ENCODE measurements around the gene OR12D1. TPM values are rescaled to one million over a fixed set of nuclear protein-coding genes. Genes with fewer than 3 reads are reported as not detected.
A peak's percentile ranks its signal among the peaks of the same experiment; 100 is the strongest.
"Not testable (repeated sequence)": the region's sequence is repeated elsewhere in the genome, so short reads cannot be mapped to it uniquely, and the experiment has no call there.

Gene OR12D1
- not detected in 2 replicates for total RNA-seq (2014; rRNA removed; shearing (Covaris generic))

DNA sequence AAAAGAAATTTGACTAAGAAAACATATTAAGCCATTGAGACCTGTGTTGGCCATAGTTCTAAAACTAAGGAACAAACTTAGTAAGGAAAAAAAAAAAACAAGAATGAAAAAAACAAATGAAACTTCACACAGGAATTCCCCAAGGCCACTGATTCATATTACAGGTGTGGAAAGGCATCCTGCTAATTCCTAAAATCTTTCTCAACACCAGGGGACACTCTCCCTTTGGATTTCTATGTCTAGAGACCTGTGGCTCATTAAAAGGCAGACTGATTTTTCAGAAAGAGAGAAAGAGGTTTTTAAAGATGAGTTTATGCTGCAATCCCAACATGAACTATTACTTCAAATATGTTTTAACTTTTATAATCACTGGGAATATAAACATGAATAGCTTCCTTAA is at the start of gene OR12D1:
OR12D1 (plus strand) TSS at position 341 of the 400 bp plus-strand sequence.
- DNase-seq (ENCODE audit: low spot score): peak; percentile 24

DNA sequence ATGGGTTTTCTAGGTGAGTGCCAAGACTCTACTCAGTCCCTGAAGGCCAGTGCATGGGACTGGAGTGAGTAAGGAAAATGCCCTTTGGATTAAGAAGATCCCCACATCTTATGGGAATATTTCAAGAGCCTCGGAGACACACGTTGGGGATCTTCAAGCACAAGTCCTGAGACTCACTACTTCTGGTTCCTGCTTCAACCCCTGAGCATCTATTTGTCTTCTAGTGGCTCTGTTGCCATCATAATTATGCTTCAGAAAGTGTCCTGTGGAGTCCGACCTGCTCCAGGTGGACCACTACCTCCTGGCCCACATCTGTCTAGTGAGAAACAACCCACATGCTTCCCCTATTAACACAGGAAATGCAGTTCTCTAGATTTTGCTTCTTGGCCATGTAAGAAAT is 46.0 kb upstream of the OR12D1 start, which contains the start of gene OR5V1:
OR5V1 (minus strand) TSS at position 101 of the 400 bp plus-strand sequence. CDS start 12,670 bp downstream, outside the sequence.
- no peak for DNase-seq (ENCODE audit: low spot score)

DNA sequence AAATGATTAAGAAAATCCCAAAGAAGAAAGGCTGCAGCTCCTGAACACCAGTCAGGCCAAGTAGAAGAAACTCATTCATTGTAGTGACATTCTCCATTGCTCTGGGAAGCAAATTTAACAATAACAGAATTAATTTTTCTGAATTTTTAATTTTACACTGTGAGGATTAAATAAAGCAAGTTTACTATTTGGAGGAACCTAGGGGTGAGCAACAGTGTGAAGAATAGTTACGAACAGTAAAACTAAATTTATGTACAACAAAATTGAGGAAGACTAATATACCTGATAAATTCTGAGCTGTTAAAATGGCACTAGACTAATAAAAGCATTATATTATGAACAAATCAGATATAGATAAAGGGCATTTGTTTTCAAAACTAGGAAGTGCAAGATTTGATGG is 39.5 kb upstream of the OR12D1 start, which contains the start of gene OR12D3:
OR12D3 (minus strand) TSS at position 101 of the 400 bp plus-strand sequence; CDS start at position 97, 4 bp downstream.
- DNase-seq (ENCODE audit: low spot score): no peak

DNA sequence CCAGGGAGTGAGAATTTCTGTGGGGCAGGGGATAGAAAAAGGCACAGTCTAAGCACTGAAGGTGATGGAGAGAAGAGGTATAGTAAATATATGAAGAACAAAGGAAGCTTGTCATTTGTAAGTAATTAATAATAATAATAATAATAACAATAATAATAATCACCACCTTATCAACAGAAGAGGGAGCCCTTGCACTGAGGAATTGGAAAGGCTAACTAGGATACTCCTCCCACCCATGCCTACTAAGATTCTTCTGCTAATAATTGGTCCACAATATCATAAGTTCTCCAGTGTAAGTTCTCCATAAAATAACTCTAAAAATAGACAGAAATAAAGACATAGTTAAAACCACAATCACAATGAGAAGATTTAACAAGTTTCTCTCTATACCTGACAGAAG is 38.7 kb upstream of the OR12D1 start:
- DNase-seq (ENCODE audit: low spot score): peak; percentile 2

- no peak for DNase-seq (ENCODE audit: low spot score)
Observed at GRCh38 chr6:29388533-29388932, 26.2 kb upstream of the OR12D1 start.

GRCh38 chr6:29395331-29395730 is 19.4 kb upstream of the OR12D1 start, which contains the start of gene OR12D2:
OR12D2 (plus strand) TSS chr6:29395631; CDS start chr6:29396700, 1,069 bp downstream.
- DNase-seq (ENCODE audit: low spot score): no peak

- DNase-seq (ENCODE audit: low spot score): no peak
Observed at GRCh38 chr6:29399525-29399924, 15.2 kb upstream of the OR12D1 start.

- DNase-seq (ENCODE audit: low spot score): no peak
Observed at GRCh38 chr6:29403801-29404200, 10.9 kb upstream of the OR12D1 start.

DNA sequence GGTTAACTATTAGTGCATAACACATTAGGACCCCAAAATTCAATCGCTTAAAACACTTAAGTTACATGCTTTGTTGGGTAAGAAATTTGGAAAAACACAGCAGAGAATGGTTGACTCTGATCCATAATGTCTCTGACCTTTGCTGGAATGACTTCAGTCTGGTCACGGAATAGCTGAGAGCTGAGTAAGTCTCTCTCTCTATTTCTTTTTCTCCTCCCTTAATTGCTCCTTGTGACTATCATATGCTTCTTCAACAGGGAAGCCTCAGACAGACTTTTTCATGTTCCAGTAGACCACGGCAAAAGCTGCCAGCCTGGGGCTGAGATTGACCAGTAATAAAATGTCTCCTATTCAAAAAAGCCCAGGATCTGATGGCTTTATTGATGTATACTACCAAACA is 4.8 kb downstream of the OR12D1 start:
- DNase-seq (ENCODE audit: low spot score): peak; percentile 11

DNA sequence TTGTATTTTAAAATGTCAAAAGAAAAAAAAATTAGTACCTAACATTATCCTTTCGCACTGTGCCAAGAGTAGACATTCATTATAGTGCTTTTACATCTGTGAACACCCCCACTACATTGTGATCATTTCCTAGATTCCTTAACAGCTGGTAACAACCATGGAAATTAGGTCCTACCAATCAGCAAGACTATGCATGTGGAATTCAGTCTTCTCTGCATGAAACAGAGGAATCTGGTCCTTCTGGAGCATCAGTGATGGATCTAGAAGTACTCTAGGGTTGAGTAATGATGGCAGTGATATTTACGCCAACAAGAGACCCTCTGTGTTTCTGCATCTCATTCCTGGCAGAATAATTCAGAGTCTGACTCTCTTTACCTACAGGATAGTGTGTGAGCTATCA is 9.4 kb downstream of the OR12D1 start:
- DNase-seq (ENCODE audit: low spot score): no peak

GRCh38 chr6:29424575-29424974 is 9.8 kb downstream of the OR12D1 start:
- no peak for DNase-seq (ENCODE audit: low spot score)

- no peak for DNase-seq (ENCODE audit: low spot score)
Observed at GRCh38 chr6:29425075-29425474, 10.3 kb downstream of the OR12D1 start.

- DNase-seq (ENCODE audit: low spot score): no peak
Observed at GRCh38 chr6:29426654-29427053, 11.9 kb downstream of the OR12D1 start.

GRCh38 chr6:29436730-29437129 is 22.0 kb downstream of the OR12D1 start:
- not testable (repeated sequence) for DNase-seq (ENCODE audit: low spot score)

- no peak for DNase-seq (ENCODE audit: low spot score)
Observed at GRCh38 chr6:29439006-29439405, 24.3 kb downstream of the OR12D1 start, which contains the start of gene OR10C1. OR10C1 (plus strand) TSS chr6:29439306; CDS start chr6:29440016, 710 bp downstream.

DNA sequence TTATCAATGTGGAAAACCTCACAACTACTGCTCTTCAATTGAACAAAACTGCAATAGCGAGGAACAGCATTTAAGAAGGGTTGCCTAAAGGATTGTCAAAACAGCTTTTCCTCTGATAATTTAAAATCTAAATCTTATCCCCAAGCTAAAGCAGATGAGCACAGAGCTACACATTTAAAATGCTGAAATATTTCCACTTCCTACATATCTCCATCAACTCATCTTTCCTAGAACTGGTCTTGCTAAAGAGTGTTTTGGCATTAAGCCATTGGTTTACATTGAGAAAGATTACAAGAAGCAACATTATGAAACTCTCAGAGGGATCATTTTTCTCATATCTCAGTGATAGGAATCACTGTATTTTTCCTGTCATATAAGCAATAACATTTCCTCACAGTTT is 28.0 kb downstream of the OR12D1 start:
- DNase-seq (ENCODE audit: low spot score): no peak

DNA sequence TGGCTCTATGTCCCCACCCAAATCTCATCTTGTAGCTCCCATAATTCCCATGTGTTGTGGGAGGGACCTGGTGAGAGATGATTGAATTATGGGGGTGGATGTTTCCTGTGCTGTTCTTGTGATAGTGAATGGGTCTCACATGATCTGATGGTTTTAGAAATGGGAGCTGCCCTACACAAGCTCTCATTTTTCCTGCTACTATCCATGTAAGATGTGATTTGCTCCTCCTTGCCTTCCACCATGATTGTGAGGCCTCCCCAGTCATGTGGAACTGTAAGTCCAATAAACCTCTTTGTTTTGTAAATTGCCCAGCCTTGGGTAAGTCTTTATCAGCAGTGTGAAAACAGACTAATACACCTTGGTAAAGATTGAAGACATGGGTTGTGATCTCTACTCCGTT is 29.3 kb downstream of the OR12D1 start:
- not testable (repeated sequence) for DNase-seq (ENCODE audit: low spot score)

- peak; percentile 61 for DNase-seq (ENCODE audit: low spot score)
Observed at GRCh38 chr6:29447670-29448069, 32.9 kb downstream of the OR12D1 start.

- DNase-seq (ENCODE audit: low spot score): peak; percentile 24
Observed at GRCh38 chr6:29451471-29452193, 36.9 kb downstream of the OR12D1 start.

DNA sequence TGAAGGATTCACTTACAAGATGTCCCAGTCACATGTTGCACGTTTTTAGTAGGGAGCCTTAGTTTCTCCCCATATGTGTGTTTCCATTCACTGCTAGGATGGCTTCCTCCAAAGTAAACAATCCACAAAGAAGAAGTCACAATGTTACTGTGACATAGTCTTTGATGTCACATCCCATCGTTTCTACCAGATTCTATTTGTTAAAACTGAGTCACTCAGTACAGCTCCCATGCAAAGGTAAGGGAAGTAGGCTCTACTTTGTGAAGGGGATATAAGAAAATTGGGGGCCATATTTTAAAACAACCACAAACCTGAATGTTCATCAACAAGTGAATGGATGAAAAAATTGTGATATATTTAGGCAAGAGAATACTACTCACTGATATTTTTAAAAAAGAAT is 42.2 kb downstream of the OR12D1 start, which contains the start of the genes OR11A1 and OR2H1:
OR11A1 (minus strand) TSS at position 101 of the 400 bp plus-strand sequence. CDS start 29,430 bp downstream, outside the sequence.
OR2H1 (plus strand) TSS at position 185 of the 400 bp plus-strand sequence. CDS start 4,615 bp downstream, outside the sequence.
- no peak for DNase-seq (ENCODE audit: low spot score)

DNA sequence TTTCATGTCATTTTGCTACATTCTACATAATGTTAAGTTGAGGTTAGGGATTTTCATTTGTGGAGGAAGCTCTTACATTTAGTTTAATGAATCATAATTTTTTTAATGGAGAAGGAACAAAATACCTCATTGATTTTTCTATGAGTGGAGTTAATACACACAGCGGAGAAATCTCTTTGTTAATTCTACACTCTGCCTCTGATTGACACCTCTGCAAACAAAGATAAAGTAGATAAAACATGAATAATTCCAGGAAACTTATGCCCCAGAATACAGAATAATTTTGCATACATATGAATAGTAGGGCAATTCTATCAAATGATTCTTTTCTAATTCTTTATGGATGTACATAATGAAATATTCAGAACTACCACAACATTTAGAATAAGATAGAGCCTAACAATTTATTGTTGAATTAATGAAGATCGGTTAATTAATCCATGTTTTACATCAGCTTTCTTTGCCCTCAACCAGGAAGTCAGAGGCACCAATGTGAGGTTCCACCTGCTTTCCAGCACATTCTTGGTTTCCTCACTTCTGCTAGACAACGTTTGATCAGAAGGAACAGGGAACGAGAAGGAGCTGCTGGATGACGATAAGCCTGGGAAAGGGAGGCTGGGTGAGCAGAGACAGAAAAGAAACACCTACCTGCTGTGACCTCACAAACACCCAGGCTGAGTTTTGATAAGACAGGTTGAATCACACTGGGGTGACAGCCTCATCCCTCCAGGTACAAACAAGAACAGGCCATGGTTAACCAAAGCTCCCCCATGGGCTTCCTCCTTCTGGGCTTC is 46.5 kb downstream of the OR12D1 start:
- no peak for DNase-seq (ENCODE audit: low spot score)

GRCh38 chr6:29462022-29462421 is 47.3 kb downstream of the OR12D1 start:
- DNase-seq (ENCODE audit: low spot score): no peak
